K562 (cell line): ENCODE measurements around the gene IBA57.

Source experiments
- BRF2 ChIP-seq: IDR thresholded peaks from 3 replicates; pipeline ENCODE4 v1.6.1; 2011; ENCODE audit warnings: borderline replicate concordance, mild to moderate bottlenecking; ENCODE audit not compliant: insufficient read length, insufficient read depth
- CTCF ChIP-seq, 3 experiments: IDR thresholded peaks in 2 of 3; conservative IDR thresholded peaks in 1 of 3; 2 replicates each; pipeline ENCODE4 v1.5.1; 2011 to 2012; ENCODE audit warnings: low read length in 3 of 3, mild to moderate bottlenecking in 3 of 3, control low read depth in 2 of 3, improper control_type of control experiment in 1 of 3, inconsistent platforms in 1 of 3, low read depth in 1 of 3, mixed read lengths in 1 of 3, moderate library complexity in 1 of 3; ENCODE audit not compliant: insufficient read depth in 2 of 3
- SMC3 ChIP-seq: conservative IDR thresholded peaks from 2 replicates; pipeline ENCODE4 v1.6.1; 2011; ENCODE audit warnings: low read depth, low read length, improper control_type of control experiment; ENCODE audit not compliant: insufficient read depth

DNA sequence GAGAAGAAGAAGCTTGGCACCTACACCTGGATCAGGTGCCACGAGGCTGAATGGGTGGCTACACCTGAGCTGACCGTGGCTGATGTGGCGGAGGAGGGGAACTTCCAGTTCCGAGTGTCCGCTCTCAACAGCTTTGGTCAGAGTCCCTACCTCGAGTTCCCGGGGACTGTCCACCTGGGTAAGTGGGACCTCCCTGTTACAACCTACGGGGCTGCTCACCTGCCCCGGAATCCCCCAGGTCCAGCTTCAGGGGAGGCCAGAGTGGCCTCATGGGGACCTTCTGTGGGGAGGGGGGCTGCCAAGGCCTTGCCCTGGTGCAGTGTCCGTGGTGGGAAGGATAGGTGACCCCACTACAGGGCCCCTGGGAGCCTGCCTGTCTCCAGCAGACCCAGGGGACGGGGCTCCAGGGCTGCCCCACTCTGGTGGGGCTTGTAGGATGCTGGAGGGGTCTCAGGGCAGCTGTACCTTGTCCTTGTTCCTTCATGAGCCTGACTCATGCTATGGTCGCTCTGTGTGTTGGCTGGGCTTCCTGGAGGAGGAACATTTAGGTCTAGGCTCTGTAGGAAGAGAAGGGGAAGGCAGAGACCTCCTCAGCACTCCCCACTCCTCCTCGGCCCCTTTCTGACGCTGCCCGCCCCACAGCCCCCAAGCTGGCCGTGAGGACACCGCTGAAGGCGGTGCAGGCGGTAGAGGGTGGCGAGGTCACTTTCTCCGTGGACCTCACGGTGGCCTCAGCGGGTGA lies 49.5 kb downstream of the IBA57 start:
- TF ChIP-seq CTCF (IDR thresholded peaks at IDR 0.05 in 2 of 3, conservative IDR thresholded peaks at IDR 0.05 in 1 of 3; ENCODE audit: insufficient read depth in 2 of 3, low read depth in 1 of 3, low read length in 3 of 3) (no peak), BRF2 (no peak), SMC3 (no peak)
